Stimulated activated naive CD4-positive, alpha-beta T cell (primary cell): ENCODE data around the gene TLR8.

Experiments used
- DNase-seq, 6 experiments: peaks; one replicate each; lab custom pipeline; 2025; lab: John Stamatoyannopoulos, UW

The TLR8 gene

GRCh38 chrX:12906046-12906761 is at the start of gene TLR8:
TLR8 (plus strand) TSS chrX:12906620; CDS start chrX:12906707, 87 bp downstream.
- DNase-seq, result no peak

- no peak for DNase-seq
These were observed 41.1 kb upstream of the TLR8 start for GRCh38 chrX:12865359-12865758.

- no peak for DNase-seq
These were observed 39.7 kb upstream of the TLR8 start, which contains the start of gene TLR7 for GRCh38 chrX:12866451-12867377. TLR7 (plus strand) TSS chrX:12867072; CDS start chrX:12867579, 507 bp downstream.

- DNase-seq, result no peak
These were observed 38.7 kb upstream of the TLR8 start for GRCh38 chrX:12867685-12868084.

- no peak for DNase-seq
These were observed 37.7 kb upstream of the TLR8 start for GRCh38 chrX:12868747-12869146.

- DNase-seq, result no peak
These were observed 35.2 kb upstream of the TLR8 start for GRCh38 chrX:12871257-12871656.

- DNase-seq, result no peak
These were observed 33.7 kb upstream of the TLR8 start for GRCh38 chrX:12872741-12873140.

- DNase-seq, result no peak
These were observed 31.8 kb upstream of the TLR8 start for GRCh38 chrX:12874581-12874980.

GRCh38 chrX:12877386-12877785 is 29.0 kb upstream of the TLR8 start:
- no peak for DNase-seq

GRCh38 chrX:12878536-12878935 is 27.9 kb upstream of the TLR8 start:
- no peak for DNase-seq

- no peak for DNase-seq
These were observed 24.5 kb upstream of the TLR8 start for GRCh38 chrX:12881914-12882313.

GRCh38 chrX:12885508-12885907 is 20.9 kb upstream of the TLR8 start:
- DNase-seq, result no peak

- DNase-seq, result no peak
These were observed 19.9 kb upstream of the TLR8 start for GRCh38 chrX:12886545-12886944.

GRCh38 chrX:12887141-12887540 is 19.3 kb upstream of the TLR8 start:
- DNase-seq, result no peak

GRCh38 chrX:12887767-12888166 is 18.7 kb upstream of the TLR8 start:
- DNase-seq, result no peak

GRCh38 chrX:12890467-12890866 is 16.0 kb upstream of the TLR8 start:
- no peak for DNase-seq

- DNase-seq, result no peak
These were observed 15.2 kb upstream of the TLR8 start for GRCh38 chrX:12891171-12891570.

- DNase-seq, result no peak
These were observed 14.4 kb upstream of the TLR8 start for GRCh38 chrX:12891915-12892506.

- DNase-seq, result no peak
These were observed 13.7 kb upstream of the TLR8 start for GRCh38 chrX:12892716-12893115.

- DNase-seq, result peak in 4 of 6 experiments; percentile 21 to 36 (median 29)
These were observed 12.1 kb upstream of the TLR8 start for GRCh38 chrX:12894074-12895030.

GRCh38 chrX:12895866-12896265 is 10.6 kb upstream of the TLR8 start:
- DNase-seq, result no peak
